Measurements from ENCODE around the gene MYO7B.

DNA sequence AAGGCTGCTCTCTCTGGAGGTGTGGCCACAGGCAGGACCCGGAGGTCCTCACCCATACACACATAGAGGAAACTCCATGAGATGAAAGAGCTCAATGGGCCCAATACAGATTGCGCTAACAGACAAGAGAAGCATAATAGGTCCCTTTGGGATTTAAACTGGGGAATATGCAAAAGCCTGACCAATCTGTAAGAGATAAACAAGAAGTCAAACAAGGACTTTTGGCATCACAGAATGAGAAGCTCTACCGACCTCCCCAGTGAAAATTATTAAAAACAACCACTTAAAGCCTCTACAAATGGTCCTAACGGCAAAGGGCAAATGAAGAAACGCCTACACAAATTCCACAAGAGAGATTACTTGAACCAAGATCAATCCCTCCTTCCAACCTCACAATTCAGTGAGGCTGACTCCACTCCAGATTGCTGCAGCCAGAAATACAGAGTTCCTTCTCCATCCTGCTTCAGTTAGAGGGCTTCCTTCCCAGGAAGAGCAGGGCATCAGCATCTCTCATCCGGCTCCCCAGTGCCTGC lies 20.0 kb upstream of the MYO7B start:
- TF ChIP-seq, protein P1, sequence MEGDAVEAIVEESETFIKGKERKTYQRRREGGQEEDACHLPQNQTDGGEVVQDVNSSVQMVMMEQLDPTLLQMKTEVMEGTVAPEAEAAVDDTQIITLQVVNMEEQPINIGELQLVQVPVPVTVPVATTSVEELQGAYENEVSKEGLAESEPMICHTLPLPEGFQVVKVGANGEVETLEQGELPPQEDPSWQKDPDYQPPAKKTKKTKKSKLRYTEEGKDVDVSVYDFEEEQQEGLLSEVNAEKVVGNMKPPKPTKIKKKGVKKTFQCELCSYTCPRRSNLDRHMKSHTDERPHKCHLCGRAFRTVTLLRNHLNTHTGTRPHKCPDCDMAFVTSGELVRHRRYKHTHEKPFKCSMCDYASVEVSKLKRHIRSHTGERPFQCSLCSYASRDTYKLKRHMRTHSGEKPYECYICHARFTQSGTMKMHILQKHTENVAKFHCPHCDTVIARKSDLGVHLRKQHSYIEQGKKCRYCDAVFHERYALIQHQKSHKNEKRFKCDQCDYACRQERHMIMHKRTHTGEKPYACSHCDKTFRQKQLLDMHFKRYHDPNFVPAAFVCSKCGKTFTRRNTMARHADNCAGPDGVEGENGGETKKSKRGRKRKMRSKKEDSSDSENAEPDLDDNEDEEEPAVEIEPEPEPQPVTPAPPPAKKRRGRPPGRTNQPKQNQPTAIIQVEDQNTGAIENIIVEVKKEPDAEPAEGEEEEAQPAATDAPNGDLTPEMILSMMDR (IDR thresholded peaks at IDR 0.05) = no peak
- no peak for TF ChIP-seq POLR2A (IDR thresholded peaks at IDR 0.05)

Measured in uterus (tissue), 2 donors.